A549 treated with CORT108297 at 1 μM for 4 hours (cell line): ENCODE measurements around the gene PNMA8C. TPM values are rescaled to one million over a fixed set of nuclear protein-coding genes. Genes with fewer than 3 reads are reported as not detected.

ENCODE experiments used
- total RNA-seq: library from RNA; stranded (reverse); fragments of 200-300 nt; extraction: Qiagen RNA extraction; gene quantifications from 5 replicates; pipeline ENCODE4 v1.2.3, GENCODE V29; 2022

PNMA8C gene
- not detected in 5 replicates for total RNA-seq

GRCh38 chr19:46428239-46429135 is at the start of gene PNMA8C:
Gene PNMA8C (minus strand): TSS chr19:46428936. CDS start chr19:46428359, 577 bp downstream.

GRCh38 chr19:46471116-46471733 is 42.5 kb upstream of the PNMA8C start, which contains the start of gene PNMA8A:
Gene PNMA8A (minus strand): TSS chr19:46471563. CDS start chr19:46471035, 528 bp downstream.

GRCh38 chr19:46413262-46414031 is 15.3 kb downstream of the PNMA8C start, which contains the start of gene CCDC8:
Gene CCDC8 (minus strand): TSS chr19:46413564. CDS start chr19:46412810, 754 bp downstream.

Other genes starting within 250 kb of the PNMA8C start
- gene IGFL1, start 199.2 kb downstream of the PNMA8C start, total RNA-seq = 1.9 to 3.2 TPM (median 2.5 TPM) in 5 replicates
- gene HIF3A, start 131.9 kb downstream of the PNMA8C start, total RNA-seq = 0.06 TPM in 1 of 5 replicates, not detected in the others
- gene PPP5C, start 81.8 kb downstream of the PNMA8C start, total RNA-seq = 79.3 to 95.2 TPM (median 85.4 TPM) in 5 replicates
- gene CCDC8, start 15.4 kb downstream of the PNMA8C start, total RNA-seq = 0.02 TPM in 1 of 5 replicates, not detected in the others
- gene PNMA8A, start 42.6 kb upstream of the PNMA8C start, total RNA-seq = 9.6 to 11.5 TPM (median 10.9 TPM) in 5 replicates
- gene PNMA8B, start 66.9 kb upstream of the PNMA8C start, total RNA-seq = not detected in 5 replicates
- 206 to 253 TPM (median 241 TPM) in 5 replicates for gene CALM3, start 172.4 kb upstream of the PNMA8C start, total RNA-seq
- gene PTGIR, start 196.2 kb upstream of the PNMA8C start, total RNA-seq = 0.08 to 0.22 TPM (median 0.09 TPM) in 3 of 5 replicates, not detected in the others
- not detected in 5 replicates for gene GNG8, start 207.3 kb upstream of the PNMA8C start, total RNA-seq
- gene DACT3, start 232.2 kb upstream of the PNMA8C start, total RNA-seq = 0.29 to 0.39 TPM (median 0.31 TPM) in 5 replicates